Neural crest cell (in vitro differentiated cells): ENCODE data around the gene LRRC10. TPM values are rescaled to one million over a fixed set of nuclear protein-coding genes. Genes with fewer than 3 reads are reported as not detected.

Source experiments
- DNase-seq: peaks from one replicate; pipeline ENCODE4 v3.0.0; 2021; ENCODE audit warnings: low read depth, mixed read lengths, low spot score
- H3K27ac Mint-ChIP-seq: one replicate; pipeline ENCODE4 v1.8.0; 2021; ENCODE audit warnings: mild to moderate bottlenecking, mixed read lengths; ENCODE audit not compliant: unreplicated experiment
- H3K27me3 Mint-ChIP-seq: 2 replicates; pipeline ENCODE4 v1.8.0; 2021; ENCODE audit warnings: low read depth, mild to moderate bottlenecking, mixed read lengths
- H3K36me3 Mint-ChIP-seq: 2 replicates; pipeline ENCODE4 v1.8.0; 2021; ENCODE audit warnings: low read depth, mild to moderate bottlenecking, mixed read lengths
- H3K4me1 Mint-ChIP-seq: 2 replicates; pipeline ENCODE4 v1.8.0; 2021; ENCODE audit warnings: mixed read lengths
- H3K4me3 Mint-ChIP-seq: one replicate; pipeline ENCODE4 v1.8.0; 2021; ENCODE audit warnings: mild to moderate bottlenecking, mixed read lengths
- H3K9me3 Mint-ChIP-seq: 2 replicates; pipeline ENCODE4 v1.8.0; 2021; ENCODE audit warnings: mixed read lengths
- total RNA-seq: library from RNA; stranded (reverse); gene quantifications from 2 replicates; pipeline ENCODE4 v1.2.1, GENCODE V29; 2021
- TF ChIP-seq, protein P1 (sequence below): fragments of 200-600 bp; sonication (generic); conservative IDR thresholded peaks from 2 replicates; pipeline ENCODE4 v1.5.0; 2021; ENCODE audit warnings: antibody characterized with exemption, mild to moderate bottlenecking

LRRC10 gene
- total RNA-seq, 1 donor from 2014 or later = not detected

GRCh38 chr12:69578283-69578682 lies 32.4 kb downstream of the LRRC10 start:
- Mint-ChIP-seq H3K27me3 (no peaks in the 10 kb centered on the region), H3K9me3 (no peaks in the 10 kb centered on the region), H3K4me3 (no peak overlapping the region), H3K36me3 (no peaks in the 10 kb centered on the region), H3K27ac (no peak overlapping the region), H3K4me1 (peaks cover 6% of the 10 kb centered on the region)
- DNase-seq = no peak
- TF ChIP-seq, protein P1, sequence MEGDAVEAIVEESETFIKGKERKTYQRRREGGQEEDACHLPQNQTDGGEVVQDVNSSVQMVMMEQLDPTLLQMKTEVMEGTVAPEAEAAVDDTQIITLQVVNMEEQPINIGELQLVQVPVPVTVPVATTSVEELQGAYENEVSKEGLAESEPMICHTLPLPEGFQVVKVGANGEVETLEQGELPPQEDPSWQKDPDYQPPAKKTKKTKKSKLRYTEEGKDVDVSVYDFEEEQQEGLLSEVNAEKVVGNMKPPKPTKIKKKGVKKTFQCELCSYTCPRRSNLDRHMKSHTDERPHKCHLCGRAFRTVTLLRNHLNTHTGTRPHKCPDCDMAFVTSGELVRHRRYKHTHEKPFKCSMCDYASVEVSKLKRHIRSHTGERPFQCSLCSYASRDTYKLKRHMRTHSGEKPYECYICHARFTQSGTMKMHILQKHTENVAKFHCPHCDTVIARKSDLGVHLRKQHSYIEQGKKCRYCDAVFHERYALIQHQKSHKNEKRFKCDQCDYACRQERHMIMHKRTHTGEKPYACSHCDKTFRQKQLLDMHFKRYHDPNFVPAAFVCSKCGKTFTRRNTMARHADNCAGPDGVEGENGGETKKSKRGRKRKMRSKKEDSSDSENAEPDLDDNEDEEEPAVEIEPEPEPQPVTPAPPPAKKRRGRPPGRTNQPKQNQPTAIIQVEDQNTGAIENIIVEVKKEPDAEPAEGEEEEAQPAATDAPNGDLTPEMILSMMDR = no peak

GRCh38 chr12:69575346-69575745 lies 35.4 kb downstream of the LRRC10 start:
- TF ChIP-seq, protein P1 = no peak
- Mint-ChIP-seq H3K27ac (no peak overlapping the region), H3K9me3 (no peaks in the 10 kb centered on the region), H3K36me3 (peaks cover 3% of the 10 kb centered on the region), H3K4me1 (peaks cover 6% of the 10 kb centered on the region), H3K27me3 (no peaks in the 10 kb centered on the region), H3K4me3 (no peak overlapping the region)
- DNase-seq = no peak

DNA sequence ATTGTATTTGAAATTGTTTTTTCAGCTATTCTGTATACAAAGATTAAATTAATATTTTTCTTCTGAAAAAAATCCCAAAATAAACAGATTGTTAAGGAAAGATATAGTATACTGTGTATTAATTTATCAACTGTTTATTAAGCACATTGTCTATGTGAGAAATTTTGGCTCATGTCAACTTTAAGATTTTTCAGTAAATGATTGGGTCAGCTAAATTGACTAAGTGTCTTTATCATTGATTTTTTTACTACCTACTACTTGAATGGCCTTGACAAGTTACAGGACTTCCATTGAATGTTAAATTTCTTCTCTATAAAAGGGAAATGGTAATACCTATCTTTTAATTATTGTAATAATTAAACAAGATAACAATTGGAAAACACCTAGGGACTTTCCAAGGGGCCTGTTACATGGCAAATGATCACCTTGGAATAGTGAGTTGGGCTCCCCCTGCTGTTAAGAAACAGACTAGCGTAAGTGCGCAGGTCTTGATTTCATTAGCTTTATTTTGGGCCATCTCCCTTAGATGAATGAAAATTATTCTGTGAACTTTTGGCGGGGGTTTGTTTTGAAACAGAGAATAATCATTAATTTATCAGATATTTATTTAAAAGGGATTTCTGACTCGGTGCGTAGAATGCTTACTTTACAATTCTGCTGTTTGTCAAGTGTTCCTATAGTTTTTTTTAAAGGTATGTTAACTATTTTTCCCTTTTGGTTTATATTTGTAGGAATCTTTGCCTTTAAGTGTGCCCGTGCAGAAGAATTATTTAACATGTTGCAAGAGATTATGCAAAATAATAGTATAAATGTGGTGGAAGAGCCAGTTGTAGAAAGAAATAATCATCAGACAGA lies 39.9 kb downstream of the LRRC10 start:
- H3K36me3 Mint-ChIP-seq = peaks cover 3% of the 10 kb centered on the region

GRCh38 chr12:69570000-69570516 lies 40.6 kb downstream of the LRRC10 start:
- TF ChIP-seq, protein P1 = no peak
- H3K4me1 Mint-ChIP-seq = no peaks in the 10 kb centered on the region
- no peaks in the 10 kb centered on the region for H3K9me3 Mint-ChIP-seq
- no peak overlapping the region for H3K27ac Mint-ChIP-seq
- peaks cover 3% of the 10 kb centered on the region for H3K36me3 Mint-ChIP-seq
- H3K27me3 Mint-ChIP-seq = no peaks in the 10 kb centered on the region
- no peak for DNase-seq
- H3K4me3 Mint-ChIP-seq = no peak overlapping the region

More for the DNA sequence above, 39.9 kb downstream of the LRRC10 start:
- DNase-seq = peak; percentile 53
- Mint-ChIP-seq H3K4me1 (no peaks in the 10 kb centered on the region), H3K27me3 (no peaks in the 10 kb centered on the region), H3K4me3 (no peak overlapping the region), H3K27ac (no peak overlapping the region), H3K9me3 (no peaks in the 10 kb centered on the region)
- TF ChIP-seq, protein P1 = peak; percentile 91

GRCh38 chr12:69569236-69569635 lies 41.5 kb downstream of the LRRC10 start:
- no peak for DNase-seq
- TF ChIP-seq, protein P1 = no peak
- Mint-ChIP-seq H3K27me3 (no peaks in the 10 kb centered on the region), H3K9me3 (no peaks in the 10 kb centered on the region), H3K36me3 (peaks cover 3% of the 10 kb centered on the region), H3K27ac (no peak overlapping the region), H3K4me3 (no peak overlapping the region), H3K4me1 (no peaks in the 10 kb centered on the region)
